Activated CD4-positive, alpha-beta T cell treated with anti-CD3 and anti-CD28 coated beads, Interleukin-2, Interleukin-4, amounts not matched to agents 100 ng/mL and 50 ng/mL, durations not matched to agents 16 hours and 8 hours (primary cell): ENCODE data around the gene PRDM5.
A peak's percentile ranks its signal among the peaks of the same experiment; 100 is the strongest.
"Not testable (repeated sequence)": the region's sequence is repeated elsewhere in the genome, so short reads cannot be mapped to it uniquely, and the experiment has no call there.

Experiments
- DNase-seq: peaks from one replicate; pipeline ENCODE4 v3.0.0-alpha.2; 2020; ENCODE audit warnings: low spot score

Gene PRDM5

DNA sequence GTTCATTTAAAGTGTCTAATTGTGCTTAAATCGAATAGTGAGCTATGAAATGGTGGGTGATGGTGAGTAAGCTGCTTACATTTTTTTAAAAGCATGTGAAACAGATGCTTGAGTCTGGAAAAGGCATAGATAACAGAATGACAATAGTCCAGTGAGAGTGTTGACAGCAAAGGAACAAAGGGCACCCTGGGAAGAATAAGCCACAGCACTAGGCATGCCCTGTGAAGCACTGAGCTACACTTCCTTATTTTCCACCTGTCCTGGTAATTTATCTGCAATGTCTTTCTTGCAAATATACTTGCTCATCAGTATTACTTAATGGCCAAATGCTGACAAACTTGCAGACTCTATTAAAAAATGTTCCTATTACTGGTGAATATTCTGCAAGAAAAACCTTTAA lies 168.7 kb downstream of the PRDM5 start:
- no peak for DNase-seq

DNA sequence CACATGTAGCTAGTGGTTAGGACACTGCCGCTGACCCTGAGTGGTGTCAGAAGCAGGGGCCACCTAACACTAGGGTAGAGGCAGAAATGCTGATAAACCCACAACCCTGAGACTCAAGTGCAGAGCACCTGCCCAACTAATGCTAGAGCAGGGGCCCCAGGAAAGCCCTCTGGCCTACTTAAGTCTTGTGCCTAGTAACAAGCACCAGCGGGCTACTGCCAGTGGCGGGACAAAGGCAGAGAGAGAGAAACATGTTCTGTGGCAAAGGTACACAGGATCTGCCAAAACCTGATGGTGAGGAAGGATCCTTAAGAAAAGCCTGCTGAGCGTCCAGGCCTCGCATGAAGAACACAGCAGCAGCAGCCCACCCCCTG lies 172.4 kb downstream of the PRDM5 start:
- no peak for DNase-seq

DNA sequence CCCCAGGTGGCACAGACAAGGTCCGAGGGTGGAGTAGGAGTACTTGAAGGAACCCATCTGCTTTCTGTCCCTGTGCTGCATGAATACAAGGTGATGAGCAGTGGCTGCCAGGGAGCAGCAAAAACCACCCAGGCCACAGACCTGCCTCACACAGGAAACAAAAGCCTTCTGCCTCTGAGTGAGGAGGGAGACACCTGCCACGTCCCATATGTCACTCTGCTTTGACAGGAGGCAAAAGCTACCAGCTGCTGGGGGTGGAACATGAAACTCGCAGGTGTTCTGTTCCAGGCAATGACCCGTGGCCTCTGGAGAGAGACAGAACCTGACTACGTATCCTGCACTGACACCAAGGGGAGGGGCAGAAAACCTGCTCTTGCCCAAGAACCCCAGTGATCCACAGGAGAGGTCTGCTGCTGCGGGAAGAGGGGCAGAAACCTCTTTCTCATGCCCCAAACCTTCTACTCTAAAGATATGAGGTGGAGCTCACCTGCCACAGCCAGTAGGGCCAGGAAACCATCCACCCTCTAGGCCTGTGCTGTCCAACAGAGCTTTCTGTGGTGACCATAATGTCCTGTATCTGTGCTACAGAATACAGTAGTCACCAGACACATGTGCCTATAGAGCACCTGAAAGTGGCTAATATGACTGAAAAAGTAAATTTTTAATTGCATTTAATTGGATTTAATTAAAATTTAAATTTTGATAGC lies 172.9 kb downstream of the PRDM5 start:
- no peak for DNase-seq

DNA sequence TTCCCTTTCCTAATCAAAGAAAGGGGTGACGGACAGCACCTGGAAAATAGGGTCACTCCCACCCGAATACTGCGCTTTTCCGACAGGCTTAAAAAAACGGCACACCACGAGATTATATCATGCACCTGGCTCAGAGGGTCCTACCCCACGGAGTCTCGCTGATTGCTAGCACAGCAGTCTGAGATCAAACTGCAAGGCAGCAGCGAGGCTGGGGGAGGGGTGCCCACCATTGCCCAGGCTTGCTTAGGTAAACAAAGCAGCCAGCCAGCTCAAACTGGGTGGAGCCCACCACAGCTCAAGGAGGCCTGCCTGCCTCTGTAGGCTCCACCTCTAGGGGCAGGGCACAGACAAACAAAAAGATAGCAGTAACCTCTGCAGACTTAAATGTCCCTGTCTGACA lies 180.9 kb downstream of the PRDM5 start:
- not testable (repeated sequence) for DNase-seq

DNA sequence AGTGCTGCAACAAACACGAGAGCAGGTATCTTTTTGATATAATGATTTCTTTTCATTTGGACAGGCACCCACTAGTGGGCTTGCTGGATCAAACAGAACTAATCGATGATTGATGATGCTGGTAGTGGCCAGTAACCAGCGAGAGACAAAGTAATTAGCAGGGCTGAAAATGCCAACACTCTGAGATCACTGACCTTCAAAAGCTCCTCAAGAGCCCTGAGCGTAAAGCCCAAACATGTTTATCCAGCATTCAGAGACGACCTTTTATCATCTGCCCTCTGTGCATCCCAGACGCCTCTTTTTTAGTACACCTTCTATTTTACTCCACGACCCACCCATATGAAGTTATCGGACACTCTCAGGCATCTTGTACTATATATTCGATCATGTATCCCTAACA lies 186.2 kb downstream of the PRDM5 start:
- no peak for DNase-seq

DNA sequence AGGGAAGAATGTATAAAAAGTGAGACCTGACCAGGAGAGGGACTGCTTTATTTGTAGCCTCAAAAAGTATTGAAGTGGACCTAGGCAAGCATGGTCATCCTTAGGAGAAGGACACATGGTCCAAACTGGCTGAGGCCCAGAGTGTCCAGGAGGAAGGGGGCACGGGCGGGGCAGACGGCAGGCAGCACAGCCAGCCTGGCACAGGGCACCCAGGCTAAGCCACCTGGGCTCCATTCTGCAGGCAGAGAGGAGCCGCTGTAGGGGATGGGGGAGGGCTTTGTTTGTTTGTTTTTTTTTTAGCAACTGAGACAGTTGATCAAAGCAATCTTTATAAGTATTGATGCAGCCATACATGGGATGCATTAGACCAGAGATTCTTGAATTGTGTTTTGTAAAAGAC lies 188.6 kb downstream of the PRDM5 start:
- no peak for DNase-seq

DNA sequence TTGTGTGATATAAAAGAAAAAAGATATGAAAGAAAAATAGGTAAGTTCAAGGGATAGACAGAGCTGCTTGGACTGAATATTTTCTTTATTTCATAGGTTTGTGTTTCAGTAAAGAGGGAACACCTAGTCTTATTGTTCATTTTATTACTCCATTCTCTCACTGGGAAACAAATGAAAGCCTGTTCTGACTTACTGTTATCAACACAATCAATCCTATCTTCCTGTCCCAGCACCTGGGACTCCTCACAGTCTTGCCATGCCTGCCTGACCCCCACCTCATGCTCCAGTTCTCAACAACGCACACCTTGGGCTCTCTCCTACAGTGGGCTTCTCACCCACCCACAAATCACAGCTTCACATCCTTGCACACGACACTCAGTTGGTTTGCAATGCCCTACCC lies 189.5 kb downstream of the PRDM5 start:
- no peak for DNase-seq

DNA sequence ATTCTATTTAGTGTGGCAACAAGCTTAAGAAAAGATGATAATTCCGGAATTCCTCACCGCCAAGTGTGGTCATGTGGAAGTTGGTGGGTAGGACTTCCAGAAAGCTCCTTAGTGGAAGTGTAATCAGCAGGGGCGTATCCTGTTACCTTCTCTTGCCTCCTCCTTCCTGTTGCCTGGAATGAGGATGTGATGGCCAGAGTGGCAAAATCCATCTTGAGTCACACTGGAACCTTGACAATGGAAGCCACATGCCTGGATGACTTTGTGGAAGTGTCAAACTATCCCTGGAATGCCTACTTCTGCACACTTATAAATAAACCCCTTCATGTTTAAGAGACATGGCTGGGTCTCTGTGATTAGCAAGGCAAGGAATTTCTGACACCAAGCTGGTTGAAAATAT lies 191.0 kb downstream of the PRDM5 start:
- DNase-seq = no peak

DNA sequence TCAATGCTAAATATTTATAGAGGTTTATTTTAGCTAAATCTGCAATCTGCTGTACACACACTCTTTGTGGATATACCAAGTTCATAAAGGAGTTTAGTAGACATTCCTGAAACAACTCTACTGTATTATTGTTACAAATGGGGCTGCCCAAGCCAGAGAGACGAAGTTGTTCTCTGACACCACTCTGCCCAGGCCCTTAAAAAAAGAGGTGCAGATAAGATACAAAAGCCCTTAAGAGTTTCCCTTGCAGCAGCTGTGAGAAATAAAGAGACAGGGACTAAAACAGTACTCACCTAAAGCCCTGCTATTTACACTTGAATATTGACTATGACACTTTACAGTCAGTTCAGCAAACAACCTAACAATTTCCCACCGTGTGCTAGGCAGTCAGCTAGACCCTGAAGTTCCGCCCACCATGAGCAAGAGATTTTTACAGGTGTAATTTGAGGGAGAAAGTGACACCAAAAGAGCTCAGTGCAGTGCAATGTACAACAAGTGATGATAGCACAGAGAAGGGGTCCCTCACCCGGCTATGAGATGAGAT lies 191.7 kb downstream of the PRDM5 start:
- no peak for DNase-seq

DNA sequence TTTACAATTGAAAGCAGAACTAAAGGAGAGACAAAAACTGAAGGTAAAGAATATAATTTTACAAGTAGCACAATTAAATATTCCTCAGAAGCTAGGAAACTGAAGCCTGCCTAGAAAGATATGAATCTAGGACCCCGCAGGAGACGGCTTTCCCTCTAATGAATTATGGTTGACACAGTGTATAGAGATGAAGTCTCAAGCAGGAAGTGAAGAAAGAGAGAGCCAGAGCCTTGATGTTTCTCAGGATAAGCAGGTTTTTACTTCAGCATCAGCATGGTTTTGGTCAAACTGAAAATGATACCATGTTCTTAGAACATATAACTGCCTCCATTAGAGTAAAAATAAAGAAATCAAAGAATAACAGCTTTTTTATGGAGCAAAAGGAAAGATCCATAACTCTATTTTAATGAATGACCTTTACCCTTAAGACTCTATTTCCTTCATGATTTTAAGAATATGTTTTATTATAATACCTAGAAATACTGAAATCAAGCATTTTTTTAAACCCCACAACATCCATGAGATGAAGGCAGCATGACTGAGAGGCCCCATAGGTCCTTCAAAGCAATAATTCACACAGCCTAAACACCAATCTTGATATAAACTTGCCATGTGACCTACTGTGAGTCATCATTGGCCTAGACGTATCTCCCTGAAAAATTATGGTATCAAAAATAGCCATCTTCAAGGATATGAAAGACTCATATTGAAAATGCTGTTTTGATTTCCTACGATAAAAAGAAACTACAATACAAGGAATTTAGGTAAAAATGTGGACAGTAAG lies 193.4 kb downstream of the PRDM5 start:
- DNase-seq = no peak

DNA sequence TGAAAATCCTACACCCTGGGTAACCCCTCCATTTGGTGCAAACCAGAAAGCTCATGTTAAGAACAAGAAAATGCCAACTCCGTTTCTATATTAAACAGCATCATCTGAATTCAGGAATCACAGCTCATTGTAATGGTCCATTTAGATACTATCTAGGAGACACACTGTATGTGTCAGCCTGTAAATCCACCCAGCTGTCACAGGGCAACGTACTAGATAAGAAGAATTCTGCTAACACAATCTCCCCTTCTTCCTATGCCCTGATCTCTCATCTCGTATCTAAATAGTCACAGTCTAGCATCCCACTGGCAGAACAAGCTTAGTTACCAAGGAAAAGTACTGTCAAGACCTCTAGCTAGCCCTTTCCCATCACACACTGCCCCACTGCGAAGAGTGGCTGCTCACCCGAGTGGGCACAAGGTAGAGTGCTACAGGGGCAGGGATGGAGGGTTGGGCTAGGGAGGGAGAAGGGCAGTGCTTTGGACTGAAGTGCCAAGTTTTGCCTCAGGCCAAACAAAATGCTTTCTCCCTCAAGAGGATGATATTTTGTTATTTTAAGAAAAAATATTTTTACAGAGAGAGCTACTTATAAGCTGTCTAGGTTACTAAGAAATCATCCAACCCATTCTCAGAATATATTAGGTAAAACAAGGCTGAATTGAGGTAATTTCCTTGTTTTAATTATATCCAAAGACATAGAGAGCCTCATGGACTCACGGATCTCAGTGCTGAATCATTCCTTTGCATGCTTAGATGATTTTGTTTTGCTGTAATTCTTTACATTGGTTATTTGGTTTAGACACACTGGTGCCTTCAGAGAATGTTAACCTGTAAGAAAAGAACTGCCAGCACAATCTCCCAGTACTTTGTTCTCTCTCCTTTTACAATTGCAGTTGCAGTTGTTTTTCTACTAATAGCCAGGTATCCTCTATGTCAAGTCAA lies 196.6 kb downstream of the PRDM5 start:
- DNase-seq = no peak

DNA sequence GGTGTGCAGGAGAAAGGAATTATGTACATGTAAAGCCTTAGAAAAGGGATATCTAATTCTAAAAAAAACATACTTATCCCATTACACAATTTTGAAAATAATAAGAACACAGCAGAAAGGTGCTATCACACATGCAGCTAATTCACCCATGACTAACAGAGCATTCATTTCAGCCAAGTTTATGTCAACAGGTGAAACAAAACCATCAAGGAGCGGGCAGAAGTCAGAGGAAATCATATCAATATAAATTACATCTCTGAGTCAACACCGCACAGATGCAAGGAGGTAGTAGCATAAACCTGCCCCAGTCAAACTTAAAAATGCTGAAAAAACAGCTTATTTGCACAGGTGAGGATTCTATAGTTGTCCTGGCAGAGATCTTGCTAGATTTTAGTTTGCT lies 197.9 kb downstream of the PRDM5 start:
- DNase-seq = no peak

DNA sequence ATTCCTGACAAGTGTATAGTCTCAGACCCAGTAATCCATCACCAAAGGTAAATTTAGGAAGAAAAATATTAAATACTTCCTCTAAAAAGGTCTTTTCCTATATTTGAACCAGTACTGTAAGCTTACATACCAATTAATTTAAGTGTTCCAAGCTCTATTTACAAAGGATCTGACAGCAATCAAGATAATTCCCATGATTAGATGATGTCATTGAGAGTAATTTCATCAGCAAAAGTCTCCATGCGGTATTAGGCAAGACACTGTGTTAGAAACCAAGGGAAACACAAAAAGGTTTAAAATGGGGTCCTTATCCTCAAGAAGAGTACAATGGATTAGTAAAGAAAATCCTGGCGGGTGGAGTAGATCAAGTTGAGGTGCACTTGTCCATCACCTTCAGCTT lies 198.5 kb downstream of the PRDM5 start:
- DNase-seq = no peak

DNA sequence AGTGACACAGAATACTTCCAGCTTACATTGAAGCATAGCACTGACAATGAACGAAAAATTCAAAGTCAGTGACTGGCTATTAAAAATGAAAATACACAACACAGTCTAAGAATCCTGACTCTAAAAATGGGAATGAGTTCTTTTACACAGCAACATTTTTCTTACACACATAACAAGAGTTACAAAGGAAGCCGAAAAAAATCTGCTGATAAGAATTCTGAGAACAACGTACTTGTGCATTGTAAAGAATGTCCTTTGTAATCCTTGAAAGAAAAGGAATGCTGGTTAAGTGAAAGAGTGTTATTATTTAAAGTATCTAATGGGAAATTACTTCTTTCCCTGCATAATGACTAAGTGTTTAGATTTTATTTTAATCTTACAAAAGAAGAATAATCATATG lies 199.4 kb downstream of the PRDM5 start:
- DNase-seq = no peak

DNA sequence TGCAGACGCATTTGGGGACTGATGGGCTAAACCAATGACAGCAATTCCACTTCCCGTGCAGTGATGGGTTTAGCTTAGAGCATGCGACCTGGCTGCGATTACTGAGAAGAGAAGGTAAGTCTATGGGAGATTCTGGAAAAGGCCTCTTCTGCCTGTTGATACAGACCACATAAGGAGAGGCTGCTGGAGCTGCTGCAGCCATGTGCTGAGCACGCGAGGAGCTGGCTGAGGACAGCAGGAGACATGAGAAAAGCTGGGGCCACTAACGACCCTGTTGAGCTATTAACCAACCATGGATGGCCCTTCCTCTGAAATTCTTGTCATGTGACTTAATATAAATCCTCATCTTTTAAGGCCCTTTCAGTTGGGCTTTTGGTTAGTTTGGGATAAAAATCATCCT lies 199.9 kb downstream of the PRDM5 start:
- DNase-seq = no peak

DNA sequence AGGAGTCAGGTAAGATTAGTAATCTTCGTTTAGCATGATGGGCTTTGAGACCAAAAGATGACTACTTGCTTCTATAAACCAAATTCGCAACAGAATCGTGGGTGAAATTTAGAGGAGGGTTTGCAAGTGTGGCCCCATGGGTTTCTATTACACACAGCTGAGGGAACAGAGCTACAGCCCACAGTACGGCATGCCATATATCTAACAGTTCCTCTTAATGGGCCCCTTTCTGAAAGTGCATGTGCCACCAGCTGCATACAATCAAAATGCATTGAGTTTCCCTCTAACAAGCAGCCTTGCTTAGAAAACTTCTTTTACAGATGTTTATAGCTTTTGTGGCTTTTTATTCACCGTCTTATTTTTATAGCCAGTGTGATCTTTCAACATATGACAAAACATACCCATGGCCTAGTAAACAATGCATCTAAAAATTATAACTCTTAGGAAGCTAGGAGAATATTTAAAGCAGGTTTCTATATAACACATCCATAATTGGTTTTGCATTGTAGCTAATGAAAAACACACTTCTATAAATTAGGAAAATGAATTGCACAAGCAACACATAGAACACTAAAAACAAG lies 202.1 kb downstream of the PRDM5 start:
- no peak for DNase-seq

DNA sequence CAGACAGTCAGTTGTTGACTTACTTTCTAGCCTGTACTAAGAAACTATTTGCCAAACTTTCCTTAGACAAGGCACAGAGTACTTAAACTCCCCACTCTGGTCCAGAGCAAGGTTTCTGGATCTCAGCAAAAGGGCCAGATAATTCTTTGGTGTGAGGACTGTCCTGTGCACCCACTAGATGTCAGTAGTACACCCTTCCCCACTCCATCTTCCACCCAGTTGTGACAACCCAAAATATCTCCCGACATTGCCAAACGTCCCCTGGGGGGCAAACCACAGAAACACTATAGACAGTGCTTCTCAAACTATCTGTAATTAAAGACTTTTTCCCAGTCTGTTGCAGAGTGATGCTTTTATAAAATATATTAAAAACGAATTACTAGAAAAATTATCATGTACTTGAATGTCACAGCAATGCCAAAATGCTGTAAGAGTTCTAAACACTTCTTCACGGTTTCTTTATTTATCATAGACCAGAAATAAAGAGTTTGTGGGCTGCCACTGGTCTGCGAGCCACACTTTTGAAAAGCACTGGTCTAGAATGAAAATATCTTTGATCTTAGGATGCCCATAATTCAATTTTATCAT lies 203.5 kb downstream of the PRDM5 start:
- peak; percentile 38 for DNase-seq

DNA sequence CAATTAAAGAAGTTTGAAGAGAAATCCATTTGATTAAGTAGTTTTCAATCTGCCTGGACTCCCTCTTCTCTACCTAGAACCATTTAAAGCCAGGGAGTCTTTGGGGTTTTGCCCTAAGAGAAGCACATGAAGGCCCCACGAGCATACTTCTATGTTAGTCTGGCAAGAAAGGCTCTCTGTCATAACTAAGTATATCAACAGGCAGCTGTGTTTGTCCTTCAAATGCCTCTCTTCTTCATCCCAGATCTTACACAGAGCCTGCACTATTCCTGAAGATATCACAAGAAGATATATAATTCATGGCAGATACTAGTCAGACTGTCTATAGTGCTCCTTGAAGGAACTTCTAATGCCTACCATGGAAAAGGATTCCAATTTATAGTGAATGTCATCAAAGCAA lies 206.2 kb downstream of the PRDM5 start:
- no peak for DNase-seq

DNA sequence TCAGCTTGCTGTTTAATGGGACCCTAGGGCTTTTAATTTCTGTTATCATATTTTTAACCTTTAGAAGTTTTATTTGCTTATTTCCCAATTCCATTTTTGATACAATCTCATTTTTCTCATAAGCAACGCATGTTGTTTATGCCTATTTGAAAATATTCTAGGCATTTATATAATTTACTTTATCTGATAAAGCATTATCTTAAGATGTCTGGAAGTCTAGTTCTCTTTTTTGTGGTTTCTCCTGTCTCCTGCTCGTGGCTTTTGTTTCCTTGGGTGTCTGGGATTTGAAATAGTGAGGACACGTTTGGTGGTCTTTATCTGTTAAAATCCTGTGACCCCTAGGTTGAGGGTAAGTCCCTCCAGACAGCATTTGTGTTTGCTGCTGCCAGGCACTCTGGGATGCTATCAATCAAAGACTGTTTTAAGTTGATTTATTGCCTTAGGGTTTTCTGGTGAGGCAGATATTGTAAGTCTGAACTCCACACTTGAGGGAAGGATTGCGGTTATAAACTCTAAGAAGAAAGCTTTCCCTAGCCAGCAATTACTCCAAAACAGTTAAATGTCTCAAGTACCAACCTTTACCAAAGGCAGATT lies 208.0 kb downstream of the PRDM5 start:
- no peak for DNase-seq

DNA sequence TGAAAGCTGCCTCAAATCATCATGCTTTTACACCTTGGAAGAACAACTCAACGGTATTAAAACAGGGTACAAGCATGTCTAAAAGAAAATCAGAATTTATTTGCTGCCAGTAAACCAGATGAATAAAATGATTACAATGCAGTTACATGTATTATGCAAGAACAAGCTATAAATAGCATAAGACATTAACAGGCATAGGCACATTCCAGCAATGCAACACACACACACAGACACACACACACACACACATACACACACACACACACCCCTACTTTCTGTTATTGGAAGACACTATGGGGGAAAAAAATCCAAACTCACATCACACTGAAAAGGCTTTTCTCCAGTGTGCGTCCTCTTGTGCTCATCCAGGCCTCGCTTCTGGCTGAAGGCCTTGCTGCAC lies 212.5 kb downstream of the PRDM5 start:
- DNase-seq = no peak

DNA sequence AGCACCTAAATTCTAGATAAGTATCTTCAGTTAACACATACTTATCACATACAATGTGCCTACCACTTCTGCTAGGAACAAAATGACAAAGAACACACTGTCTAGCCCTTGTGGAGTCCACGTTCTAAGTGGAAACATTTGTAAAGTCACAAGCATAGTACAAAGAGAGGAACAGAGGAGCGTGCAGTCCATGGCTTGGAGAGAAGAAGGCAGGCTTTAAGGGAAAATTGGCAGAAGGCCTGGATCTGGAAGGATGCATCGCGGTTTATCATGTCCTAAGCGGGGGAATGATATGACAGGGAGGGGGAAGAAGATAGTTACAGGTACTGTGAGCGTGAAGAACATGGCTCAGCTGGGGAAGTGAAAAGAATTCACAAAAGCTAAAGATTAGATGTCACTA lies 218.0 kb downstream of the PRDM5 start:
- no peak for DNase-seq
